BJ (cell line): ENCODE data around the gene KCTD13. TPM values are rescaled to one million over a fixed set of nuclear protein-coding genes. Genes with fewer than 3 reads are reported as not detected.

Experiments
- CTCF ChIA-PET: fragments of 350-600 bp; formaldehyde crosslinking; extraction: SDS; loops from one replicate; lab custom pipeline; 2021; ENCODE audit warnings: antibody characterized with exemption, inconsistent platforms; lab: Yijun Ruan, JAX
- POLR2A ChIA-PET: fragments of 300-600 bp; sonication (Branson Sonifier 250); formaldehyde crosslinking; extraction: SDS; loops from one replicate; lab custom pipeline; 2021; ENCODE audit warnings: antibody characterized with exemption; lab: Charles Lee
- DNase-seq: peaks from one replicate; pipeline ENCODE4 v3.0.0-alpha.2; 2011; ENCODE audit warnings: low read depth
- H3K27me3 ChIP-seq: 2 replicates; pipeline ENCODE4 v1.6.0; 2011; ENCODE audit warnings: low read length; ENCODE audit not compliant: control insufficient read depth, insufficient read depth
- H3K36me3 ChIP-seq: 2 replicates; pipeline ENCODE4 v1.5.1; 2011; ENCODE audit warnings: low read length; ENCODE audit not compliant: control insufficient read depth, insufficient read depth
- H3K4me3 ChIP-seq: 2 replicates; pipeline ENCODE4 v1.5.1; 2011; ENCODE audit warnings: low read depth, mild to moderate bottlenecking, control low read depth, low read length
- polyA plus RNA-seq: library from polyadenylated mRNA; depleted of rRNA; stranded (reverse); fragments of >200 nt; gene quantifications from 2 replicates; pipeline ENCODE4 v1.2.3, GENCODE V29; 2011
- TF ChIP-seq, protein P1 (sequence below): IDR thresholded peaks from 2 replicates; pipeline ENCODE4 v1.5.1; 2011; ENCODE audit warnings: low read depth, mild to moderate bottlenecking, control low read depth, inconsistent platforms, low read length, moderate library complexity; ENCODE audit not compliant: insufficient read depth

The KCTD13 gene
- polyA plus RNA-seq, 1 experiment, result 12.3 TPM

DNA sequence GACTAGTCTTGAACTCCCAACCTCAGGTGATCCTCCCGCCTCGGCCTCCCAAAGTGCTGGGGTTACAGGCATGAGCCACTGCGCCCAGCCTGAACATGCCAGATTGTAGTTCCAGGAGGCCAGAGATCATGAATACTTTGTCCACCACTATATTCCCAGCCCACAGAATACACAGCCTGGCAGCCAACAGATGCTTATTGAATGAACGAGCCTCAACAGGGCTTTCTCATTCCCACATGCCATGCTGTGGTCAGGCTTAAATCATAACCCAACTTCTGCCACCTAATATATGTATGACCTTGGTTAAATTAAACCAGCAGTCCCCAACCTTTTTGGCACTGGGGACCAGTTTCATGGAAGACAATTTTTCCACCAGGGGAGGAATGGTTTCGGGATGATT lies 32.7 kb upstream of the KCTD13 start:
- no peaks in the 10 kb centered on the region for H3K27me3 ChIP-seq
- DNase-seq, result no peak
- H3K4me3 ChIP-seq, result no peak overlapping the region
- ChIA-PET CTCF (interaction anchor here (1.4 kb wide), 1 partner anchor 15 kb away, joined by 3 read pairs; no protein-coding TSS in a partner anchor), POLR2A (no interaction called here)
- no peaks in the 10 kb centered on the region for H3K36me3 ChIP-seq
- TF ChIP-seq, protein P1, sequence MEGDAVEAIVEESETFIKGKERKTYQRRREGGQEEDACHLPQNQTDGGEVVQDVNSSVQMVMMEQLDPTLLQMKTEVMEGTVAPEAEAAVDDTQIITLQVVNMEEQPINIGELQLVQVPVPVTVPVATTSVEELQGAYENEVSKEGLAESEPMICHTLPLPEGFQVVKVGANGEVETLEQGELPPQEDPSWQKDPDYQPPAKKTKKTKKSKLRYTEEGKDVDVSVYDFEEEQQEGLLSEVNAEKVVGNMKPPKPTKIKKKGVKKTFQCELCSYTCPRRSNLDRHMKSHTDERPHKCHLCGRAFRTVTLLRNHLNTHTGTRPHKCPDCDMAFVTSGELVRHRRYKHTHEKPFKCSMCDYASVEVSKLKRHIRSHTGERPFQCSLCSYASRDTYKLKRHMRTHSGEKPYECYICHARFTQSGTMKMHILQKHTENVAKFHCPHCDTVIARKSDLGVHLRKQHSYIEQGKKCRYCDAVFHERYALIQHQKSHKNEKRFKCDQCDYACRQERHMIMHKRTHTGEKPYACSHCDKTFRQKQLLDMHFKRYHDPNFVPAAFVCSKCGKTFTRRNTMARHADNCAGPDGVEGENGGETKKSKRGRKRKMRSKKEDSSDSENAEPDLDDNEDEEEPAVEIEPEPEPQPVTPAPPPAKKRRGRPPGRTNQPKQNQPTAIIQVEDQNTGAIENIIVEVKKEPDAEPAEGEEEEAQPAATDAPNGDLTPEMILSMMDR, result no peak

DNA sequence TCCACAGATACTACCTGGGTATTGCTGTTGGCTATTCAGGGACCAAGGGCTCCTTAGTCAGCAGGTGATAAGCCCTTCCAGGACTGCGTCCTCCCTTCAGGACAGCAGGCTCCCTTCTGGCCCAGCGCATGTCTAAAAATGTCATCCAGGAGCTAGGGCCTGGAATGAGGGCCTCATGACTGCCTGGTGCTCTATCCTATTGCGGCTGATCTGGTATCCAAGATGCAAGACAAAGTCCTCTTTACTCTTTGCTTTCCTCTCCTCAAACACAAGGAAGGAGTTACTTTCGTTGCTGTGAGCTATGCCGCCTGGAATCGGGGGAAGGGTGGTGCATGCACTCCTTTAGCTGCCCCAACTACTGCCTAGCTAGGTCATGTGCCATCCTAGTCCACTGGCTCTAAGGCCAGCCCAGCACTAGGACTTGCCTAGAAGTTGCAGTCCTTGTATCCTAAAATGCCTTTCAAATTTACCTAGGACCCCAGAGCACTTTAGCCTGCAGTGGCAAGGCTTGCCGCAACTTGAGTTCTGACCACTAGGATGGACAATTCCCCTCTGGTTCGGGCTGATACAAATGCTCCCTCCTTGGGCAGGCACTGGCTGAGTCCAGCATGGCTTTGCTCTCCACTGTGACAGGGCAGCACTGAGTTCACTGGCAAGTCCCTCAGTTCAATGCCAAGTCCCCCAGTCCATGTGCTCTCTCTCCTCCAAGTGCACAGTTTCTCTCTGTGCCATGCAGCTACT lies 25.8 kb upstream of the KCTD13 start:
- ChIA-PET CTCF (interaction anchor here (0.6 to 1.7 kb wide), 3 partner anchors 10 to 13 kb away, joined by 3 to 8 read pairs (median 3); partner anchors contain the start of gene TMEM219), POLR2A (interaction anchor here (0.9 kb wide), 1 partner anchor 10 kb away, joined by 3 read pairs; the partner anchor contains the start of gene TMEM219)
- no peaks in the 10 kb centered on the region for H3K27me3 ChIP-seq
- TF ChIP-seq, protein P1, result no peak
- no peaks in the 10 kb centered on the region for H3K36me3 ChIP-seq
- DNase-seq, result no peak
- H3K4me3 ChIP-seq, result no peak overlapping the region

DNA sequence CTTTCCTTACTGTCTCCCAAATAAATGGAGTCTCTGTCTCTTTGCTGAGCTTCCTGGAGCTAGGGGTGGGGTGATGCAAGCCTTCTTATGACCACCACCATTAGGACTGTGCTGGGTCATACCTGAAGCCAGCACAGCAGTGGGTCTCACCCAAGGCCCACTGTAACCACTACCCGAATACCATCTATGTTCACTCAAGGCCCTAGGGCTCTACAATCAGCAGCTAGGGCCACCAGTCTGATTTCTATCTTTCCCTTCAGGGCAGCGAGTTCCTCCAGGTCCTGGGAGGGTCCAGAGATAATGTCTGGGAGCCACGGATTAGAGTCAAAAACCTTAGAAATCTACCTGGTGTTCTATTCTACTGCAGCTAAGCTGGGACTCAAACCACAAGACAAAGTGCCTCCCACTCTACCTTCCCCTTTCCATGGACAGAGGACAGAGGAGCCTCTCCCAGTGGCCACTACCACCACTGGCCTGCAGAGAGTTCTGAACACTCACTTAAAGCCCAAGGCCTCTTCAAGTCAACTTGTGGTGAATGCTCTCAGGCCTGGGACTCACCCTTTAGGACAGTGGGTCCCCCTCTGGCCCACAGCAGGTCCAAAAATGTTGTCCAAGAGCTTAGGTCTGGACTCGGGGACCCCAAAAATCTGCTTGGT lies 24.9 kb upstream of the KCTD13 start:
- ChIA-PET POLR2A (interaction anchor here (0.9 kb wide), 1 partner anchor 11 kb away, joined by 3 read pairs; the partner anchor contains the start of gene TMEM219), CTCF (interaction anchor here (0.6 to 1.7 kb wide), 3 partner anchors 10 to 12 kb away, joined by 3 to 8 read pairs (median 3); partner anchors contain the start of gene TMEM219)
- TF ChIP-seq, protein P1, result no peak
- no peaks in the 10 kb centered on the region for H3K36me3 ChIP-seq
- no peak overlapping the region for H3K4me3 ChIP-seq
- DNase-seq, result no peak
- no peaks in the 10 kb centered on the region for H3K27me3 ChIP-seq

DNA sequence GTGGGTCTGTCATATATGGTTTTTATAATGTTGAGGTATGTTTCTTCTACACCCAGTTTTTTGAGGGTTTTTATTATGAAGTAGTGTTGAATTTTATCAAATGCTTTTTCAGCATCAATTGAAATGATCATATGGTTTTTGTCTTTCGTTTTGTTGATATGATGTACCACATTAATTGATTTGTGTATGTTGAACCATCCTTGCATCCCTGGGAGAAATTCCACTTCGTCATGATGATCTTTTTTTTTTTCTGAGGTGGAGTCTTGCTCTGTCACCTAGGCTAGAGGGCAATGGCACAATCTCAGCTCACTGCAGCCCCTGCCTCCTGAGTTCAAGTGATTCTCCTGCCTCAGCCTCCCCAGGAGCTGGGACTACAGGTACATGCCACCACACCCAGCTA lies 21.9 kb upstream of the KCTD13 start:
- H3K4me3 ChIP-seq, result no peak overlapping the region
- no peak for DNase-seq
- TF ChIP-seq, protein P1, result no peak
- H3K36me3 ChIP-seq, result no peaks in the 10 kb centered on the region
- H3K27me3 ChIP-seq, result no peaks in the 10 kb centered on the region
- ChIA-PET POLR2A (no interaction called here), CTCF (interaction anchor here (0.9 kb wide), 1 partner anchor 10 kb away, joined by 3 read pairs; no protein-coding TSS in a partner anchor)
